NCI-H128 (cell line): Measurements from ENCODE around the gene DMRTC2.

Experiments
- DNase-seq: peaks from one replicate; lab custom pipeline; 2025; ENCODE audit not compliant: unreplicated experiment; lab: John Stamatoyannopoulos, UW

The DMRTC2 gene

GRCh38 chr19:41887711-41888382, 43.0 kb downstream of the DMRTC2 start:
- peak; percentile 17 for DNase-seq

GRCh38 chr19:41888926-41889325, 44.1 kb downstream of the DMRTC2 start:
- DNase-seq, result no peak

- DNase-seq, result no peak
Measured at GRCh38 chr19:41889896-41890295, 45.1 kb downstream of the DMRTC2 start.

GRCh38 chr19:41890936-41891335, 46.1 kb downstream of the DMRTC2 start:
- DNase-seq, result no peak

- DNase-seq, result no peak
Measured at GRCh38 chr19:41892173-41892902, 47.5 kb downstream of the DMRTC2 start.

GRCh38 chr19:41893899-41894298, 49.1 kb downstream of the DMRTC2 start:
- no peak for DNase-seq

DNA sequence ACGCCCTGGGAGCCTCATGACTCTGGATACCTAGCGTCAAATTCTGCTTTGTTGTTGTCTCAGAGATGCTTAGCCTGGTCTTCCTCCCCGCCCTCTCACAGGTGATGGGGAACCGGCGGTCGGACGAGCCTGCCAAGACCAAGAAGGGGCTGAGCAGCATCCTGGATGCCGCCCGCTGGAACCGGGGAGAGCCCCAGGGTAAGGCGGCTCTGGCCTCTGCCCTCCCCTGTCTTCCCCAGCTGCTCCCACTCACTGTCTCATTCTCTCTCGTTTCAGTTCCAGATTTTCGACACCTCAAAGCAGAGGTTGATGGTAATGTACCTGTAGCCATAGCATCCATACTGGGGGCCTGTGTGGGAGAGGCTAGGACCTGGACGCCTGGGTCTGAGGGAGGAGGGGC, 49.5 kb downstream of the DMRTC2 start:
- DNase-seq, result no peak

GRCh38 chr19:41895745-41896580, 51.1 kb downstream of the DMRTC2 start:
- no peak for DNase-seq

GRCh38 chr19:41896581-41896942, 51.7 kb downstream of the DMRTC2 start:
- DNase-seq, result no peak

- DNase-seq, result no peak
Measured at GRCh38 chr19:41897181-41897580, 52.3 kb downstream of the DMRTC2 start.

- DNase-seq, result no peak
Measured at GRCh38 chr19:41897820-41898219, 53.0 kb downstream of the DMRTC2 start.

DNA sequence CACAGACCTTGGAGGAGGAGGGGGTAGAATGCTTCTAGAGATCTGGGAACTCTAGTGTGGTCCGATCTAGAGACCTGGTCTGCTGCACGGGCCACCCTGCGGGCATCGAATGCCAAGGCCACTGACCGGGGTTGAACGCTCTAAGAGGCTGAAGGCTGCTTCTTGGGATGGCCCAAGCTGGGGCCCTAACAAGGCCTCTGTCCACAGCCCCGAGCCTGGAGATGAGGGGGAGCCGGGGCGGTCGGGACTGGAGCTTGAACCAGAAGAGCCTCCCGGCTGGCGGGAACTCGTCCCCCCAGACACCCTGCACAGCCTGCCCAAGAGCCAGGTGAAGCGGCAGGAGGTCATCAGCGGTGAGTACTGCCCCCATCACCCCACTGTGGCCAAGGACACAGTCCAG, 53.4 kb downstream of the DMRTC2 start:
- no peak for DNase-seq
